OCI-LY3 (cell line): ENCODE measurements around the gene PFDN1.

Experiments
- CTCF ChIP-seq: fragments of 200-600, 300-600 bp; sonication (generic); IDR thresholded peaks from 2 replicates; pipeline ENCODE4 v1.5.1; 2014; ENCODE audit warnings: antibody characterized with exemption, low read length, low read depth
- EZH2phosphoT487 ChIP-seq: fragments of 200-600 bp; shearing (Covaris generic); IDR thresholded peaks from 2 replicates; pipeline ENCODE4 v1.6.1; 2018; ENCODE audit warnings: antibody characterized with exemption, mixed run types, low read depth

GRCh38 chr5:140295414-140295813, 7.5 kb downstream of the PFDN1 start:
- TF ChIP-seq CTCF, result no peak
- no peak for TF ChIP-seq EZH2phosphoT487
